Fibroblast of mammary gland (primary cell): ENCODE measurements around the gene MACF1.
"Not testable (repeated sequence)": the region's sequence is repeated elsewhere in the genome, so short reads cannot be mapped to it uniquely, and the experiment has no call there.

Source experiments
- DNase-seq: peaks from one replicate; pipeline ENCODE4 v3.0.0-alpha.2; 2010; ENCODE audit warnings: low read depth
- H3K4me3 ChIP-seq: 2 replicates; pipeline ENCODE4 v1.5.1; 2011; ENCODE audit warnings: low read depth, mild to moderate bottlenecking, low read length, moderate library complexity; ENCODE audit not compliant: control insufficient read depth
- CTCF ChIP-seq: conservative IDR thresholded peaks from 2 replicates; pipeline ENCODE4 v1.5.1; 2011; ENCODE audit warnings: low read depth, low read length, inconsistent platforms; ENCODE audit not compliant: control insufficient read depth, insufficient read depth

Gene MACF1

GRCh38 chr1:39445573-39445972, 241.1 kb downstream of the MACF1 start:
- no peak for DNase-seq
- no peak overlapping the region for H3K4me3 ChIP-seq
- TF ChIP-seq CTCF, result no peak

GRCh38 chr1:39446986-39447567, 242.6 kb downstream of the MACF1 start:
- H3K4me3 ChIP-seq, result no peak overlapping the region
- no peak for DNase-seq
- no peak for TF ChIP-seq CTCF

GRCh38 chr1:39450041-39450440, 245.5 kb downstream of the MACF1 start:
- not testable (repeated sequence) for H3K4me3 ChIP-seq
- peak; percentile 18 for DNase-seq

GRCh38 chr1:39450956-39451606, 246.6 kb downstream of the MACF1 start:
- H3K4me3 ChIP-seq, result no peak overlapping the region
- no peak for TF ChIP-seq CTCF
- DNase-seq, result peak; percentile 73

- DNase-seq, result no peak
- H3K4me3 ChIP-seq, result no peak overlapping the region
- no peak for TF ChIP-seq CTCF
Measured at GRCh38 chr1:39452081-39452480, 247.6 kb downstream of the MACF1 start.

GRCh38 chr1:39452540-39452939, 248.0 kb downstream of the MACF1 start:
- no peak for TF ChIP-seq CTCF
- DNase-seq, result no peak
- H3K4me3 ChIP-seq, result no peak overlapping the region

- TF ChIP-seq CTCF, result no peak
- DNase-seq, result peak; percentile 90
- H3K4me3 ChIP-seq, result no peak overlapping the region
Measured at GRCh38 chr1:39453603-39454002, 249.1 kb downstream of the MACF1 start.
